ENCODE results near the gene CRHR2.

Gene CRHR2

DNA sequence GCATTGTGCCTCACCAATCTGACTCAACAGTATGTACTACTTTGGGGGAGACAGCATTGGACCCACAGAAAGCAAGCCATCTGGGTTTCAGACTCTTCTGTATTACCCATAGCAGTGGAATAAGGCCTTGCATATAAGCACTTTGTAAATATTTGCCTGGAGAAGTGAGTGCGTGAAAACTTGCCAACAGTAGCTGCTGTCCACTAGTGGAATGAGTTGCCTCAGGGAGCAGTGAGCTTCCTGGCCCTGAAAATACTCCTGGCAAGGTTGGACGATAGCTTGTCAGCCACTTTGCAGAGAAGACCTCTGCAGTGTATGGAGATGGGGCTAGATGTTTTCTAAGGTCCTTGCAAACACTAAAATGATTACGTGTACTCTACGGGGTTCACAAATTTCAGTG, 65.9 kb downstream of the CRHR2 start:
- DNase-seq = no peak

- DNase-seq = peak; percentile 18
Observed at GRCh38 chr7:30613366-30614325, 68.6 kb downstream of the CRHR2 start.

GRCh38 chr7:30612658-30613265, 69.5 kb downstream of the CRHR2 start:
- DNase-seq = peak; percentile 46

- no peak for DNase-seq
Observed at GRCh38 chr7:30605832-30606231, 76.4 kb downstream of the CRHR2 start.

DNA sequence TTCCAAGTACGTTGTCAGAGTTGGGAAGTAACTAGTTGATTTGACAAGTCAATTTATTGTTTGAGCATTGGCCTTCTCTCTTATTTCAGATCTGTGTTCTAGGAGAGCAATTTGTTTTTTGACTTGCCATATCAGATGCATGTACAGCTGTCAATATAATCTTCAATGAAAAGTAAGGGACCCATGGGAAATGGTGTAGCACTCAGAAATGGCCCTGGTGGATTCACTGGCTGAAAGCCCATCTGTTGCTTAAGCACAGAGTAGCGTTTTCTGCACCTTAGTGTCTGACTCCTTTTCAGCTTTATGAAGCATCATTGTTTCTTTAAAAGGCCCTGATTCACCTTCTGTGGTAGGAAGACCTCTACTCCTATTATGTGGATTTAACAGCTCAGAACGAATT, 77.4 kb downstream of the CRHR2 start:
- DNase-seq = no peak

Measured in fibroblast of skin of back (primary cell).